IPS-11a (cell line): ENCODE data around the gene CEP20.

ENCODE experiments used
- H3K4me3 ChIP-seq: one replicate; pipeline ENCODE4 v1.5.1; 2013; ENCODE audit warnings: low read depth, low read length, control low read depth

CEP20 gene

DNA sequence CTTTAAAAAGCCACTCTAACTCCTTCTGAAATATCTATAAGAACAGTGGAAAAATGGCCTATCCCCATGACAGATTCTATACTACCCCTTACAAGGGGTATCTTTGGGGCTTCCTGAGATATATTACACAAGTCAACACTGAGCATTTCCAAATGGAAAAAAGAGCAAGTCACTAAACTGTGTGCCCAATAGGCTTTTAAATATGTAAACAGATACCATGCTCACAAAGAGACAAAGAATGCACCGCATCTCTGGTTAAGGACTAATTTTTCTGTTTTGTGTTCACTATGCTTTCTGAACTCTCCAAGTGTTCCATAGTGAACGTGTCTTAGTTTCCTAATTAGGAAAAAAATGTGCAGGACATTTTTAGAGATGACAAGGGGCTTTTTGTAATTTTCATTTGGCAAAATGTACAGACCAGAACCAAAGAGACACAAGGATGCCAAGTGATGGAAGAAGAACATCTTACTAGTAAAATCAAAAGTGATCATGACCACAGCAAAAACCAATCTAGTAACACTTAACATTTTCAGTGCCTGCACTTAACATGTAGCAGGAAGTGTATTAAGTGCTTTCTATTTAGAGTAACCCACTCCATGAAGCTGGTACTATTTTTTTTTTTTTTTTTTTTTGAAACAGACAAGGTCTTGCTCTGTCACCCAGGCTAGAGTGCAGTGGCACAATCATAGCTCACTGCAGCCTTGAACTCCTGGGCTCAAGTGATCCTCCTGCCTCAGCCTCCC lies 53.1 kb downstream of the CEP20 start:
- H3K4me3 ChIP-seq = no peak overlapping the region

DNA sequence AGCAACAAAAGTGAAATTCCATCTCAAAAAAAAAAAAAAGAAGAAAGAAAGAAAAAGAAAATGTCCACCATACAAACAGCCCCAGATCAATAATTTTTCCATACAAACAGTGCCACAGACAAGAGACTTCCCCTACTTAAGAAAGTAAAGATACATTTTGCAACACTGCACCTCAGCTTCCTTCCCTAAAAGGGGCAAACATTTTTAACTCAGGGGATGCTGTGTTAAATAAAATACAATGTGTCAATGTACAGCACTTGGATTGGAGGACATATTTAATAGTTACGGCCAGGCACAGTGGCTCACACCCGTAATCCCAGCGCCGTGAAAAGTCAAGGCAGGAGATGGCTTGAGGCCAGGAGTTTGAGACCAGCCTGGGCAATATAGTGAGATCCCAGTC lies 53.9 kb downstream of the CEP20 start:
- H3K4me3 ChIP-seq = no peak overlapping the region

DNA sequence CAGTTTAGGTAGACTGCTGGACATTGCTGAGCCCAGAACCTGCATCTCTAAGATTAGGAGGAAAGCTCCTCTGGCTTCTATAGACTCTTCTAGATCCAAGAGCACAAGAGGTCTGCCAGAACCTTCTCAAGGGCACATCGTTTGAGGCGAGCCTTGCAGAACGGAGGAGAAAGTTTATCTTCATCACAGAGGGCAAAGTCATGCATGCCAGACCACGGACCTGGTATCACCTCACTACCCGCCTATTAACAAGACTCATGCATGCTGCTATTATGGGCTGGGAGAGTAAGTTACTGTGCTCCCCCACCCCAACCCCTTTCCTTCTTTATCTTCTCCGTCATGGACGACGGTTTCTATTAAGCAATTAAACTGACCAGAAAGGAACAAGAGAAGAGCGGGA lies 54.9 kb downstream of the CEP20 start:
- H3K4me3 ChIP-seq = no peak overlapping the region

DNA sequence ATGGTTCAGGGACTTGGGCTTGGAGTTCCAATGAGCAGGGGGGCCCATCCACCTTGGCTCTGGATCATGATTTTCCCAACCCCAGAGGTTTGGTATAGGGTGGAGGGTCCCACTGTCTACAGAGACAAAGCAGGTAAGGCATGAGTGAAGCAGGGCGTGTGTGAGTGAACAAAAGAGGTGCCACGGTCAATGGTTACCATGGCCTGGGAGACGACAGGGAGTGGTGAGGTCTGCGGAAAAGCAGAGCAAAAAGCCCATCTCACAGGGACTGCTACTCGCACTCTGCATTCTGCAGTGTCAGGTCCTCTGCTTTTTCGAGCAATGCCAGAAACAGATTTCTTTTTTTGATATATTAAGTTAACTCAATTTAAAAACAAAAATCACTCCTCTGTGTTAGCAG lies 56.2 kb downstream of the CEP20 start:
- no peak overlapping the region for H3K4me3 ChIP-seq

DNA sequence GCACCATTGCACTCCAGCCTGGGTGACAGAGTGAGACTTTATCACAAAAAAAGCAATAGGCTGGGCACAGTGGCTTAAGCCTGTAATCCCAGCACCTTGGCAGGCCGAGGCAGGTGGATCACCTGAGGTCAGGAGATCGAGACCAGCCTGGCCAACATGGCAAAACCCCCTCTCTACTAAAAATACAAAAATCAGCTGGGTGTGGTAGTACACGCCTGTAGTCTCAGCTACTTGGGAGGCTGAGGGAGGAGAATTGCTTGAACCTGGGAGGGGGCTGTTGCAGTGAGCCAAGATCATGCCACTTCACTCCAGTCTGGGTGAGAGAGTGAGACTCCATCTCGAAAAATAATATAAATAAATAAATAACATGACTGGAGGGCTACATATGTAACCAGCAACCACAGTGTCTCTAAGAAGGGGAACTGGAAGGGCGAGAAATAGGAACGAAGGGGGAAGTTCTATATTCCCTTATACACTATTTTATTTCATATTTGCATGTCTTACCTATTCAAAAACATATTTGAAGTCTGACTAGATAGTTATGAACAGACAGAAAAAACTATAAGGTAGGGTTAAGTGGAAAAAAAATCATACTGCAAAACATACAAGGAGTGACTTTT lies 57.5 kb downstream of the CEP20 start:
- H3K4me3 ChIP-seq = no peak overlapping the region

DNA sequence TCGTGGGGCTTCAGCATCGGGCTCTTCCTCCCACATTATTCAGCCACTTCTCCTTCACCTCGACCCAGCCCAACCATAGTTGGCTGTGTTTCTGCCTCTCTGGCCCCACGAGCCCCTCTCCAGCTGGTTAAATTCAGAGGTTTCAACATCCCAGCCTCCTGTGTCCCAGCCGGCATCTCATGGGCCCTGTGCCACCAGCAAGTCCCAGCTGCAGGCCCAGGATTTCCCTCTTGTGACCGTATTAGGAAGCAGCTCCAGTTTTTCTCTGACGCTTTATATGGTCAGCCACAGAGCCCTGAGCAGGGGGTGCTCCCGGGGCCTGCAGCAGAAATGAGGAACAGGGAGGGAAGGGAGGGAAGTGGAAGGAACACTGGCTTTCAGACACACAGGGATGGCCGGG lies 58.9 kb downstream of the CEP20 start:
- no peak overlapping the region for H3K4me3 ChIP-seq

DNA sequence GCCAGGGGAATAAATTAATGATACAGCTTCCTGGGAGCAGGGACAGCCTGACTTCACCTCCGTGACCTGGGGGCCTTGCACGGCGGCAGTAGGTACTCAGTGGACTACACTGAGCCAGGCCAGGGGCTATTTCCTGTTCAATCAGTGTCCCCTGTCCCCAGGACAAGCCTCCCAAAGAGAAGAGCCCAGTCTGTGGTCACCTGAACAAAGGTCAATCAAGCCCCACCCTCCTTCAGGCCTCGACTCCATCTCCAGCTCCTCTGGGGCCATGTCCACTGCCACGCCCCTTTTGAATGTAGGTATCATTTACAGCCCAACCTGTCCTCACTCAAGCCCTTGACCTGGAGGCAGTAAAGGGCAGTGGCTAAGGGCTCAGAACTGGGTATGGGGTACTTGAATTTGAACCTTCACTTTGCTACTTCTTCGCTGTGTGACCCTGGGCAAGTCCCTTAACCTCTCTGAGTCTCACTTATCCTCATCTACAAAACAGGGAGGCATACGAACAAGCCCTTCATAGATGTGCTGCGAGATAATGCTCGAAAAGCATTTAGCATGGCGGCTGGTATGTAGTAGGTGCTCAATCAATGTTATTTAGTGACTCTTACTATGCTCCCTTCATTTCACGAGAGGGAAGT lies 60.6 kb downstream of the CEP20 start:
- H3K4me3 ChIP-seq = no peak overlapping the region

DNA sequence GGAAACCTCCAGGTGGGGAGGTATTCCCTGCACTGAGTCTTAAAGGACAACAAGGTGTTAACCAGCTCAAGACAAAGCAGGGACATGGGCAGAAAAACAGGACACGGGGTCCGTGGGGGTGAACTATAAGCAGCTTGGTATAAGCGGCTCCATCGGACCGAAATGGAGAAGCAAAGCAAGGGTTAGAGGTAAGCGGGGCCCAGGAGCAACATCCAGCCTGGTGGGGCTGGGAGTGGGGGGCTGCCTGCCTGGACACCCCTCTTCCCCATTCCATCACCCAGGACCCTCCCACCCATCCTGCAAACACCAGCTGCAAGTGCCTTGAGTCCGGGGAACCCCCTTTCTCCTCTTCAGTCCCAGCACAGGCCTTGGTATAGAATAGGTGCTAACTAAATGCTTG lies 61.1 kb downstream of the CEP20 start:
- no peak overlapping the region for H3K4me3 ChIP-seq

DNA sequence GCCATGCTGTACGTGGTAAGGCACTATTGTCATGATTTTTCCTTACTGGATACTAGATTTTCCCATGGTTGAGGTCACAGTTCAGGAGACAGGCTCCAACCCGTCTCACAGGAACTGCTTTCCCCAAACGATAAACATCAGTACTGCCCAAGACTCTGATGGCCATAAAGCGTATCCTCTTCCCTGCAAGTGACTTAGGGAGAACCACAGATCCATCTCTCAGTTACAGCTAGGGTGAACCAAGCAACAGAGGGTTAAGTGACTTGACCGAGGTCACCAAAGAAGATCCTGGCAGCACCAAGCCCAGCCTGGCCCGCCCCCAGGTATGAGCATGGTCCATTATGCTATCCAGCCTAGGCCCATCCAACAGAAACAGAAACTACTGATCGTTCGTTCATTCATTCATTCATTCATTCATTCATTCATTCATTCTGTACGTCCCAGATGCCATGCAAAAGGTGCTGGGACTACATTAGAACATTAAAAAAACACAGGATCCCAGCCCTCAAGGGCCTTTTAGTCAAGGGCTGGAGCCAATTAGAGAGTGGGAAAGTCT lies 62.6 kb downstream of the CEP20 start:
- H3K4me3 ChIP-seq = no peak overlapping the region

DNA sequence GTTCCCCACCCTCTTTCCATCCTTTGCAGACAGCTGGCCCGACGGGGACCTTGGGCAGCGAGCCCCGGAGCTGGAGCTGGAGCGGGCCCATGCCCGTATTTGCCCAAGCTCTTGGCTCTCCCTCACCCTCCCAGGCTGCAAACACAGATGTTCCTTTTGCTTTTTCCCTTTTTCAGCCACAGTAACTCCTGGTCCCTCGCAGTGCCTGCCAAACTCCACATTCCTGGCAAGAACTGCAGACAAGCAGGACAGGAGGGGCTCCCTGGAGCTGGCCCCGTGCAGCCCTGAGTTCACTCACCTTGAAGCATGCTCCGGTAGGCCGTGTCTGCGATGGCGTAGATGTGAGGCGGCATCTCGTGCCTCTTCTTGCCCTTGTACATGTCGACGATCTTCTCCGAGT lies 65.4 kb downstream of the CEP20 start:
- H3K4me3 ChIP-seq = no peak overlapping the region

DNA sequence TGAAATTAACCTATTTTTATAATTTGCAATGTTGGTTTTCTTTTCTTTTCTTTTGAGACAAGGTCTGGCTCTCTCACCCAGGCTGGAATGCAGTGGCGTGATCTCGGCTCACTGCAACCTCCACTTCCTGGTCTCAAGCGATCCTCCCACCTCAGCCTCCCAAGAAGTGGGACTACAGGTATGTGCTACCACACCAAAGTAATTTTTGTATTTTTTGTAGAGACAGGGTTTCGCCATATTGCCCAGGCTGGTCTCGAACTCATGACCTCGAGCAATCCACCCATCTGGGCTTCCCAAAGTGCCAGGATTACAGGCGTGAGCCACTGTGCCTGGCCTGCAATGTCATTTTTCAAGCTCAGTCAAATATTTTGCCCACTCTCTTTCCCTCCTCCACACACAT lies 67.6 kb downstream of the CEP20 start:
- no peak overlapping the region for H3K4me3 ChIP-seq

DNA sequence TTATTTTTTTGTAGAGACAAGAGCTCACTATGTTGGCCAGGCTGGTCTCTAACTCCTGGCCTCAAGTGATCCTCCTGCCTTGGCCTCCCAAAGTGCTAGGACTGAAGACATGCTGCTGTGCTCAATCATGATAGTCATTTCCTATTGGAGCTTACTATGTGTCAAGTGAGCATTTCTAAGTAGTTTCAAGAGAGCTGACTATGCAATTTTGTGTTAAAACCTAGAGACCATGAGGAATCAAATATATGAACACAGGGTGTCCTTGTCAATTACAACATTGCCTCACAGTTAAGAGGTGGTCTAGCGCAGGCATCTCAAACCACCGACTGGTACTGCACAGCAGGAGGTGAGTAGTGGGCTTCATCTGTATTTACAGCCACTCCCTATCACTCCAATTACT lies 69.4 kb downstream of the CEP20 start:
- no peak overlapping the region for H3K4me3 ChIP-seq

DNA sequence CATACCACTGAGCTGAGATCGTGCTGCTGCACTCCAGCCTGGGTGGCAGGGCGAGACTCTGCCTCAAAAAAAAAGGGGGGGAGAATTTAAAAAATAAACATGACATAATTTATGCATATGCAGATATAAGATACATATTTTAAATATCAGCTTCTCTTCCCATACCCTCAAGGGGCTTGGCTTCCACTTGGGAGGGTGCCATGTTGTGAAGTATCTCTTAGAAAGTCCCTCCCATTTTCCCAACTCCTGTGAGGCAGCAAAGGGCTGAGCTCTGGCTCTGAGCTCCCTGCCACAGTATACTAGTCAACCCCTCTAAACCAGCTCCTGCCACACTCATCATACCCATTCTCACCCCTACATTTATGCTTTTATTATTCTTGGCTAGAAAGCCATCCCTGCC lies 71.0 kb downstream of the CEP20 start:
- H3K4me3 ChIP-seq = no peak overlapping the region

DNA sequence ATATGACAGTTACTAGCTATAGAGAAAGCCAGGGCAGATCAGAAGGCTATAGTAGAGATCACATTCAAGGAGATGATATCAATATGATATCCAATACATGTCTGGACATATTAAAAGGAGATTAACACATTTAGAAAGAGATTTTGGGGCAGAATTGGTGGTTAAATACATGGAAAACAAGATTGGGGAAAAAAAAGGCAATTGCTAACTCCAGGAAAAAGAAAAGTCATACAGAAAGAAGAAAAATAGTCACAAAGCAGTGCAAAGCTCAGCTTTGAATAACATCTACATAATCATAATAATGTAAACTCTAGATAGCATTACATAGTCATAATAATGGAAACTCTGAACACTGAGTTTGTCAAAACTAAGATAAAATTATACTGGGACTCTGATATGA lies 72.2 kb downstream of the CEP20 start:
- H3K4me3 ChIP-seq = no peak overlapping the region
